Heart left ventricle (tissue), 13 donors: Measurements from ENCODE around the gene APIP.

ENCODE experiments used
- CTCF ChIP-seq, 12 donors: fragments of 200-600 bp; sonication (generic) in 4 of 12; IDR thresholded peaks; one replicate each; pipeline versions ENCODE4 v1.5.0 to v1.8.0; 2018 to 2022; ENCODE audit warnings: antibody characterized with exemption in 12 of 12, mild to moderate bottlenecking in 5 of 12
- POLR2A ChIP-seq, 2 donors: fragments of 450-650 bp; IDR thresholded peaks; one replicate each; pipeline ENCODE4 v1.6.1; 2017; ENCODE audit warnings: antibody characterized with exemption in 2 of 2, mild to moderate bottlenecking in 2 of 2, moderate library complexity in 2 of 2
- donor health status: ischemic (EF 13 %, LVEDD 7.1; RV severe dilation, severe dysfunction).
- donor health status: DM: no; HTN: yes; CAD: no.
- donor health status: DM: no; HTN: no; CAD: no.
- donor health status: ischemic (EF 25% LVEDD 6.9; RV normal size, moderate dysfunction).
- donor health status: ischemic (EF 25% LVEDD 5.7; RV mildly dilated, moderate dysfunction).
- donor health status: ischemic (EF 35%, LVEDD 5.7; RV mildly dilated, moderate dysfunction).
- donor health status: nonischemic (EF 11% LVEDD 7.7; RV severe dilation, severe dysfunction).
- donor health status: DM: yes; HTN: yes; CAD: no.
- donor health status: PGD.
- donor health status: ischemic (EF 29% LVEDD 5.4; RV normal size, mild dysfunction).
- donor health status: nonischemic (EF 23%, LVEDD 6.1; RV moderate dilation, normal function).

DNA sequence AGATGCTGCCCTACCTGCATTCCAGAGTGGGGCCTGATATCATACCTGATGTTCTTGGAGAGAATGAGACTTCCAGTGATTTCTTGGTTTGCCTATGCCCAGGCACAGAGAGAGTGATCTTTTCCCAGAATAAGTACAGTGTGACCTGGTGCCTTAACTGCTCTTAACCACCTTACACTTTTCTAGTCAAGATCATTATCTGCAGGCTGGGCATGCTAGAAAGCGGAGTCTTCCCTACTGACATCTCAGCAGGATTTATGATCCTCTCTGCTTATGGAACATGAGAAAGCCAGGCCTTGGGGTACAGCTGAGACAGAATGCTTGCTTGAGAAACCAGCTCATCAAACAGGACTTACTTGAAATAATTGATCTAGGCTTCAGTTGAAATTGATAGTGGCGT lies 53.1 kb downstream of the APIP start:
- TF ChIP-seq CTCF (IDR thresholded peaks at IDR 0.05) (no peak), POLR2A (IDR thresholded peaks at IDR 0.05) (no peak)
